HG02884 (cell line): ENCODE data around the gene CFAP157.

Experiments
- ATAC-seq: cut with Tn5 transposase; IDR thresholded peaks from one replicate; pipeline ENCODE4 v1.9.1; 2021; ENCODE audit warnings: mild to moderate bottlenecking, moderate library complexity; ENCODE audit not compliant: unreplicated experiment

Gene CFAP157

DNA sequence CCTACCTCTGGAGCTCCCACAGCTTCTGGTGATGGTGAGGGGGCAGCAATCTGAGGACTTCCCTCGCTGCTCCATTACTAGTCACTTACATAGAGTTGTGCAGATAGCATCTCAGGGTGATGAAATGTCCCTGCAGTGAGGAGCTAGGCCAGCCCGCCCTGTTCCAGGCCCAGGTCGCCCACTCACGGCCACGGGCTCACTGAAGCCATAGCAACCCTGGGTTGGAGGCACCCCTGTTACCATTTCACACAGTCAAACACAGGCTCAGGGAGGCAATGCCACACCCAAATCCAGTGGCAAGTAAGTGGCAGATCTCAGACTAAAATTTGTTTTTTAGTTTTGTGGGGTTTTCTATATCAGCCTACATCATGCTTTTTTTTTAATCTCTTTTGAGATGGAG lies 52.1 kb downstream of the CFAP157 start:
- ATAC-seq = no peak

DNA sequence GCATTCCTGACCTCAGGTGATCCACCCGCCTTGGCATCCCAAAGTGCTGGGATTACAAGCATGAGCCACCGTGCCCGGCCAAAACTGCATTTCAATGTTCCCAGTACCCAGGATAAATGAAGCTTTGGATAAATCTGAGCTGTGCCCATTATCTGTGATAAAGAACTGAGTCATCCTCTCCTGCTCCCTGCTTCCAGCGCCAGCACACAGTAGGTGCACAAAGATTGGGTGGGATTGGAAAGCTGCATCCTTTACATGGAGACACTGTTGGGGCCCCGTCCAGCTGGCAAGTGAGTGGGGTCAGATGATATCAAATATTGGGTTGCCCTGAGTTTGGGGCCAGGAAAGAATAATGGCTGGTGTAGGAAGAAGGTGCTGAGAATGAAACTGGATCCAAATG lies 54.3 kb downstream of the CFAP157 start:
- no peak for ATAC-seq

DNA sequence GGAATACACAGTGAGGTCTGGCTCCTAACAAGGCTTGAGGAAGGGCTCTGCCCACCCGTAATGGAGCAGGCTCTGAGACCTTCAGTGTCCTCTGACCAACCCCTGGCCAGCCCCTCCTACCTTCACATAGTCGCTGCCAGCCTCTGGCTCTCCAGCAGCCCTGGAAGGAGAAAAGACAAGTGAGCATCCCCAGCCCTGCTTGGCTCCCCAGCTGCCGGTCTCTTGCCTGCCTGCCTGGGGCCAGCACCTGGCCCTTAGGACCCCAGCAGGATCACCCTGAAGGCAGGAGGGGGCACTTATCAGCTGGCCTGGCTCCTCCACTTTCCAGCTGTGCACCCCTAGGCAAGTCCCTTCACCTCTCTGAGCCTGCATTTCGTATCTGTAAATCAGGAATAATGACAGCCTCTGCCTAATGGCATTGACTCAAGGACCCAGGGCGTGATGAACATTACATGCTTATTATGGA lies 54.7 kb downstream of the CFAP157 start:
- ATAC-seq = no peak

DNA sequence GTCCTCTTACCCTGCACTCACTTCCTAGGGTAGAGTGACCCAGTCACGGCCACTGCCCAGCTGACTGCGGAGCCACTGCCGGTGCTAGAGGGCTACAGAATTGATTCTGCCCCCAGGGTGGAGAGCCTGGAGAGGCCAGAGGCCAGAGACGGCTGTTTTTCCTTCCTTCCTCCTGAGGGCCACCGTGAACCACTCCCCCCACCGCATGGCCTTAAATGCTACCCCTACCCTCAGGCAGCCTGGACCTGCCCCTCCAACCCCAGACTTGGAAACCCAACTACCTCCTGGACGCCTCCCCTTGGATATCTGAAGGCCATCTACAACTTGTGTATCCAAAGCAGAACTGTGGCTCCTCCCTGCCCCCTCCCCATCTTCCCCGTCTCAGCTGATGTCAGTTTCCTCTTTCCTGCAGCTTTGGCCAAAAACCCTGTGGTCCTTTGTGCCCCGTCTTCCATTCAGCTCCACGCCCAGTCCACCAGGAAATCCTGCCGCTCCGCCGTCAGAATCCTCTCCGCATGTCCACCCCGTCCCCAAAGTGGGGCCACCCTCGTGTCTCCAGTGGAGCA lies 55.4 kb downstream of the CFAP157 start:
- ATAC-seq = no peak

DNA sequence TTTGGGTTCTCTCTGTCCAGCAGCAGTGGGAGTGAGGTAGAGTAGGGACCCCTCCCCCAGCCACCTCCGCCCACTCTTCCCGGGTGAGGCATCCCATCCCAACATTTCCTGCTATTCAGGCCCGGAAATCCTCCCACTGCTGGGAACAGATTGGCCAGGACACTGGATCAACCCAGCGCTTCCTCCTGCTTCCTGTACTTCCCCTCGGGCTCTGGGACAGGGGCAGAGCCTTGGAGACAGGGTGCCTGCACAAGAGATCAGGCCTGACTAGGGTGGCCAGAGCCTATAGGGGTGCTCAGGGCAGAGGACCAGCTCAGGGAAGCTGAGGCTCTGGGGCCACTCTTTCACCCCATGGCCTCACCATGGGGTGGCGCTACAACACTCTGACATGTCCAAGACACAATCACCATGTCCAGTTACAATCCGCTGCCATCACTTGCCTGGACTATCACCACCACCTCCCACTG lies 57.2 kb downstream of the CFAP157 start:
- ATAC-seq = no peak

DNA sequence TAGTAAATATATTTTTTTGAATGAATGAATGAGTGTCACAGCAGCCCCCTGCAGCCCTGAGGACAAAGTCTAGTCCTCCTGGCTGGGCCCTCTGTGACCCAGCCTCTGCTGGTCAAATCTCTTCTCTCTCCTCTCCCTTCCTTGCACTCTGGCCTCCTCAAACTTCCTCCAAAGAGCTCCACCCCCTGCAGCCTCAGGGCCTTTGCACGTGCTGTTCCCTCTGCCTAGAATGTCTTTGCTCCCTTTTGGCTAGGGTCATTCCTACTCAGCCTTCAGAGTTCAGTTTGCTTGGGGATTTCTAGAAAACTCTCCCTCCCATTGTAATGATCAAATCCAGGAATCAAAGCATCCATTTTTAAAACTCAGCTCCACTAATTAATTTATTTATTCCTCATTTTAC lies 58.6 kb downstream of the CFAP157 start:
- ATAC-seq = no peak
